Activated T-helper 9 cell treated with anti-CD3 and anti-CD28 coated beads, Interleukin-2, amount 50 U/mL, for 16 hours (primary cell): ENCODE data around the gene TRMU.
"Not testable (repeated sequence)": the region's sequence is repeated elsewhere in the genome, so short reads cannot be mapped to it uniquely, and the experiment has no call there.

ENCODE experiments used
- DNase-seq: peaks from one replicate; pipeline ENCODE4 v3.0.0-alpha.2; 2020; ENCODE audit warnings: low read depth

The TRMU gene

DNA sequence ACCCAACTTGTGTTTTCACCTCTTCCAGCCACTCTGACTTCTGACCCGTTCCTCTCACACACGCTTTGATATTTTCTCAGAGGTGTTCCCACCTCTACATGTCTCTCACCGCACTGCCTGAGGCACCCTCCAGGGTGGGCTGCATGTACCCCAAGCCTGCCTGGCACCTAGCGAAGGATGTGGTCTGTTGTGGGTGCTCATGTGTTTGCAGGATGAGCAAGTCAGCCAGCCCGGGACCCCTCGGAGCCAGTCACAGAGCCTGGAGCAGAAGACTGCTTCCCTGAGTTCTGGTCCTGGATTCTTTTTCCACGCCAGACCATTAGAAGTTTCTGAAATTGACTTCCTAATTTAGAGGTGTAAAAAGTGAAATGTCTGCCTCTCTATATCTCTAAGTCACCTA lies 35.0 kb upstream of the TRMU start:
- no peak for DNase-seq

DNA sequence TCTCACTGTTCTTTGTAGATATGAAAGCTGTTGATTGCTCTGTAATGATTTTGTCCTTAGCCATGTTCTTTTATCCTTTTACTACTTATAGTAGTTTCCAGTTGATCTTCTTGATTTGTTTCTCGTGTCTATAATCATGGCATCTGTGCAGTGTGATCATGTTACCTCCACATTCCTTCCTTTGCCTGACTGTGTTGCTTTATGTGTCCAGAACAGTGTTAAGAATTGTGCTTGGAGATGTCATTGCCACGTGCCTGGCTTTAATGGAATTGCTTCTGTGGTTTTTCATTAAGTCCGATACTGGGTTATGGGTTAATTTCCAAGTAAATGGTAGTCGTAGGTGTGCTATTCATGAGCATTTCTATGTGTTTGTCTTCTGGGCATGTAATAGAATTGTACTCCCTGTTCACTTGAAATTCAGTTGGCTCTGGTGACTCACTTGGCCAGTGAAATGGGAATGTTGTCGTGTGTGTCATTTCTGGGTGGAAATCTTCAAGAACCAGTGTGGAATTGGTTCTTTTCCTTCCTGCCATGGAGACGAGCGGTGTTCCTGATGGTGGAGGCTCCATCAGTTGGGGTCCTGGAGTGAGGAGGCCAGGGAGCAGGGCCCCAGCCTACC lies 32.1 kb upstream of the TRMU start:
- no peak for DNase-seq

DNA sequence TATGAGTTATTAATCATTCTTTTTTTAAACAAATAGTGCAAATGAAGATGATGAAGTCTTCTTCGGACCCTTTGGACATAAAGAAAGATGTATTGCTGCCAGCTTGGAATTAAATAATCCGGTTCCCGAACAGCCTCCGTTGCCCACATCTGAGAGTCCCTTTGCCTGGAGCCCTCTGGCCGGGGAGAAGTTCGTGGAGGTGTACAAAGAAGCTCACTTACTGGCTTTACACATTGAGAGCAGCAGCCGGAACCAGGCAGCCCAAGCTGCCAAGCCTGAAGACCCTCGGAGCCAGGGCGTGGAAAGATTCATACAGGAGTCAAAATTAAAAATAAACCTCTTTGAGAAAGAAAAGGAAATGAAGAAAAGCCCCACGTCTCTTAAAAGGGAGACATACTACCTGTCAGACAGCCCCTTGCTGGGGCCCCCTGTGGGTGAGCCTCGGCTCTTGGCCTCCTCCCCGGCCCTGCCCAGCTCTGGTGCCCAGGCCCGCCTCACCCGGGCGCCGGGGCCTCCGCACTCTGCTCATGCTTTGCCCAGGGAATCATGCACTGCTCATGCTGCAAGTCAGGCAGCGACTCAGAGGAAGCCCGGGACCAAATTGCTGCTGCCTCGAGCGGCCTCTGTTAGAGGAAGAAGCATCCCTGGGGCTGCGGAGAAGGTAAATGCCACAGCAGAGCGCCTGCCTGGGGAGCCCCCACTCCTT lies 27.1 kb upstream of the TRMU start:
- no peak for DNase-seq

- no peak for DNase-seq
Observed at GRCh38 chr22:46309526-46310085, 25.9 kb upstream of the TRMU start.

- no peak for DNase-seq
Observed at GRCh38 chr22:46312056-46312455, 23.5 kb upstream of the TRMU start.

GRCh38 chr22:46312848-46313247 lies 22.7 kb upstream of the TRMU start:
- not testable (repeated sequence) for DNase-seq

GRCh38 chr22:46315976-46316375 lies 19.5 kb upstream of the TRMU start:
- DNase-seq, result no peak

DNA sequence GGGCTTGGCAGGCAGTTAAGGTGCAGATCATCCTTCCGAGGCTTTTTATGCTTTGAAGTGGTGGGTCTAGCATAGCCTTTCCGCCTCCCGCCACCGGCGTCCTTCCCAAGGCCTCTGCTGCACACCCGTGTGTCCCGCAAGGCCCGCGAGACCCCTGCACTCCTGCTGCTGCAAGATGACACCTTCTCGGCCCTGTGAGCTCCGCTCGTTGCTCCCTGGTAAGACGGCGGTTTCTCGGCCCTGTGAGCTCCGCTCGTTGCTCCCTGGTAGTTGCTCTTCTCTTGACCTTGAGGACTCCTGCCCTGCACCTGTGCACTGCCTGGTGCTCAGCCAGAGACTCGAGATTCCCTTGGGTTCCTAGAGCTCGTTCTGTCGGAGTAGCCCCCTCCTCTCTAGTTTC lies 17.9 kb upstream of the TRMU start:
- no peak for DNase-seq

GRCh38 chr22:46318576-46318975 lies 16.9 kb upstream of the TRMU start:
- no peak for DNase-seq

GRCh38 chr22:46319319-46319718 lies 16.2 kb upstream of the TRMU start:
- DNase-seq, result no peak

GRCh38 chr22:46320166-46320710 lies 15.3 kb upstream of the TRMU start:
- no peak for DNase-seq

DNA sequence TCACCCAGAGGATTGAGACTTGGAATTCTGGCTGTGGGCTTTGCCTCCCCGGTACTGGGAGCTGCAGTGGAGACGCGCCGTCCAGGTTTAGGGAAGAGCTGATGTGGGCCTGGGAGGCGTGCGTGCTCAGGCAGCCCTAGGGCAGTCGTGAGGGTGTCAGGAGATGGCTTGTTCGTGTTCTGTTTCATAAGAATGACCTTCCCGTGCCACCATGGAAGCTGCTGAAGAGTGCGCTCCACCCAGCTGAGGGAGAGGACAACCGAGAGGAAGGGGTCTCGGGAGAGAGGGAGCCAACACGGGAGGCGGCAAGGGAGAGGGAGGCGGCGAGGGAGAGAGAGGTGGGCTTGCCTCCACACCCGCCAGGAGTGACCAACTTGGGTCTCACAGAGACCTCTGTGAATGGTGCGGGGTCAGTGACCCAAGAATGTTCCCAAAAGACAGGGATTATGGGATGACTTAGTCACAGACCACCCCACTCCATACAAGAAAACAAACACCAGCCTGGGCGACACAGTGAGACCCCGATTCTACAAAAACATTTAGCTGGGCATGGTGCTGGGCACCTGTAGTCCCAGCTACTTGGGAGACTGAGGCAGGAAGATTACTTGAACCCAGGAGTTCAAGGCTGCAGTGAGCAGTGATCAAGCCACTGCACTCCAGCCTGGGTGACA lies 14.7 kb upstream of the TRMU start:
- DNase-seq, result no peak

GRCh38 chr22:46322711-46323110 lies 12.8 kb upstream of the TRMU start:
- DNase-seq, result no peak

- no peak for DNase-seq
Observed at GRCh38 chr22:46323162-46323561, 12.4 kb upstream of the TRMU start.

- no peak for DNase-seq
Observed at GRCh38 chr22:46326066-46326680, 9.3 kb upstream of the TRMU start.

DNA sequence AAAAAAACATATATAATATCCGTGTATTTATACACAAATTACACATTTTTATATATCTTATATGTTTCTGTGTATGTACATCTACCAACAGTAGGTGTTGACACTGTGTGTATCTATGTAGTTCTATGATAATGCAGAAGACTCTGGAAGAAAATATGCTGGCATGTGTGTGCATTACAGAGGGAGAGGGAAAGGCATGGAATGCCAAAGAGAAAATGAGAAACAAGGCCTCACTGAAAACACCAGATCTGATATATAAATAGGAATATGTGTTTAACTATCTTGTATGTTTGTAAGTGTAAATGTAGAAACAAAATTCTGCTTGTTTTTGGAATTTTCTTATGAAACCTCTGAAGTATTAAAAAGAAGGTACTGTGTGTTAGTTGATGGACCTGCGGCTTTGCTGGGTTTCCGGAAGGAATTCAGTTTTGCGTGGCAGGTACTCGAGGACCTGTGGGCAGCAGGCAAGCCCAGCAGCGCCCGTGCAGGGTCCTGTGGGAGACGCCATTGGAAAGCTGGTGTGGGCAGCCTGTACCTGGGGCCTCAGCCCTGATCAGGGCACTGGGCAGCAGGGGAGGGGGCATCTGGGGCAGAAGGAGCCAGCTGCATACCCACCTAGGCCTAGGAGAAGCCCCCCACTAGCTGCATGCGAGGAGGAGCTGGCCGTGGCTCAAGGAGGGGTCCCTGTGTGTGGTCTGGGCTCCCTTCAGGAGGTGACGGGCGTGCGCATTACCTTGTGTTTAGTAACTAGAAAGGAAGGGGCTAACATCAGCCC lies 7.6 kb upstream of the TRMU start:
- DNase-seq, result no peak

DNA sequence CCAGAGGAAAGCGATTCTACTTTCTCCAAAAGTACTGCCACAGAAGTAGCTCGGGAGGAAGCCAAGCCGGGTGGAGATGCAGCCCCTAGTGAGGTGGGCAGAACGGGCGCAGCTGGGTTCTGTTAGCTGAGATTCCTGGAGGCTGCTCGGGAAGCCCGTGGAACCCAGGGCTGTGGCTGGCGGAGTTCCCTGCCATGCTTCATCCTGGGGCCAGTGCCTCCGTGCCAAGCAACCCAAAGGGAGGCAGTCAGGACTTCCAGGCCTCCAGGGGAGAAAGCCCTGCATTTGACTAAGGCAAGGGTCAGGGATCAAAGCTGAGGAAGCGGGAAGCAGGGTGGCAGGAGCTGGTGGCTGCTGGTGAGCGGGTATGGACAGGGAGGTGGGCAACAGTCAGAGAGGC lies 6.7 kb upstream of the TRMU start:
- DNase-seq, result no peak

GRCh38 chr22:46329616-46330015 lies 5.9 kb upstream of the TRMU start:
- no peak for DNase-seq

GRCh38 chr22:46330426-46330825 lies 5.1 kb upstream of the TRMU start:
- no peak for DNase-seq

GRCh38 chr22:46331496-46331895 lies 4.0 kb upstream of the TRMU start:
- no peak for DNase-seq
